ENCODE results near the gene EXOG. TPM values are rescaled to one million over a fixed set of nuclear protein-coding genes. Genes with fewer than 3 reads are reported as not detected.

Gene EXOG
- polyA plus RNA-seq, 1 donor from 2014 or later, result 45.6 TPM

DNA sequence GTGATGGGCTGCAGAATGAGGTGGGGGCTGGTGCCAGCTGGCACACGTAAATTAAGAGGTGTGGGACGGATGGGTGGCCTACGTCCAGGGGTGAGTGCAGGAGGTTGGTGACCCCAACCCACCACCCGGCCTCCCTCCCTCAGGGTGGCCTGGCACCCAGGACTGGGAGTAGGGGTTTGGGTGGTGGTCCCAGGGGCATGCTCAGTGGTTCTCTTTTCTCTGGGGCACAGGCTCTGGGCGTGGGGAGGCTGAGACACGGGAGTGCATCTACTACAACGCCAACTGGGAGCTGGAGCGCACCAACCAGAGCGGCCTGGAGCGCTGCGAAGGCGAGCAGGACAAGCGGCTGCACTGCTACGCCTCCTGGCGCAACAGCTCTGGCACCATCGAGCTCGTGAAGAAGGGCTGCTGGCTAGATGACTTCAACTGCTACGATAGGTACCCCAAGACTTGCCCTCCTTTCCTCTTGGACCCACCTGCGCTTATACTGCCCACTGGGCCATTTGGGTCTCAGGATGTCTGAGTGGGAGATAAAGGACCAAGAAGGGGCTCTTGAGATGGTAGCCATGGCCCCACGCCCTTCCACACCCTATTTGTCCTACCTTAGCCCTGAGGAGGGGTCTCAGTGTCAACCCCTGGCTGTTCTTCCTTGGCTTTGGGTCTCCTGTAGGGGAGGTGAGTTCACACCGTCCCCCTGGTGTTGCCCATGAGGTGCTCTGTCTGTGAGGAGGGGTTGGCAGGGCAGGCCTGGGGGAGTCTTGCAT, 18.9 kb upstream of the EXOG start:
- no peaks in the 10 kb centered on the region for H3F3A ChIP-seq (ENCODE audit: insufficient read depth, low read length, poor library complexity, severe bottlenecking)
- no peak overlapping the region for H3K4me2 ChIP-seq (ENCODE audit: low read length)
- H3K27me3 ChIP-seq (ENCODE audit: insufficient read depth, low read depth, low read length), result no peaks in the 10 kb centered on the region
- TF ChIP-seq EP300 (conservative IDR thresholded peaks at IDR 0.05; ENCODE audit: poor library complexity, severe bottlenecking), result no peak
- TF ChIP-seq REST (IDR thresholded peaks at IDR 0.05; ENCODE audit: borderline replicate concordance), result no peak
- no peak for TF ChIP-seq TAF1 (IDR thresholded peaks at IDR 0.05; ENCODE audit: low read depth)
- TF ChIP-seq POLR2AphosphoS5 (IDR thresholded peaks at IDR 0.05), result no peak
- TF ChIP-seq RAD21 (conservative IDR thresholded peaks at IDR 0.05), result no peak
- no peak for TF ChIP-seq SMC3 (conservative IDR thresholded peaks at IDR 0.05; ENCODE audit: poor library complexity)
- no peak for TF ChIP-seq EZH2 (IDR thresholded peaks at IDR 0.05; ENCODE audit: borderline replicate concordance, insufficient read depth, low read length, poor library complexity, severe bottlenecking)
- TF ChIP-seq, protein P1, sequence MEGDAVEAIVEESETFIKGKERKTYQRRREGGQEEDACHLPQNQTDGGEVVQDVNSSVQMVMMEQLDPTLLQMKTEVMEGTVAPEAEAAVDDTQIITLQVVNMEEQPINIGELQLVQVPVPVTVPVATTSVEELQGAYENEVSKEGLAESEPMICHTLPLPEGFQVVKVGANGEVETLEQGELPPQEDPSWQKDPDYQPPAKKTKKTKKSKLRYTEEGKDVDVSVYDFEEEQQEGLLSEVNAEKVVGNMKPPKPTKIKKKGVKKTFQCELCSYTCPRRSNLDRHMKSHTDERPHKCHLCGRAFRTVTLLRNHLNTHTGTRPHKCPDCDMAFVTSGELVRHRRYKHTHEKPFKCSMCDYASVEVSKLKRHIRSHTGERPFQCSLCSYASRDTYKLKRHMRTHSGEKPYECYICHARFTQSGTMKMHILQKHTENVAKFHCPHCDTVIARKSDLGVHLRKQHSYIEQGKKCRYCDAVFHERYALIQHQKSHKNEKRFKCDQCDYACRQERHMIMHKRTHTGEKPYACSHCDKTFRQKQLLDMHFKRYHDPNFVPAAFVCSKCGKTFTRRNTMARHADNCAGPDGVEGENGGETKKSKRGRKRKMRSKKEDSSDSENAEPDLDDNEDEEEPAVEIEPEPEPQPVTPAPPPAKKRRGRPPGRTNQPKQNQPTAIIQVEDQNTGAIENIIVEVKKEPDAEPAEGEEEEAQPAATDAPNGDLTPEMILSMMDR (IDR thresholded peaks at IDR 0.05; ENCODE audit: poor library complexity, severe bottlenecking), result no peak
- no peak for TF ChIP-seq MXI1 (conservative IDR thresholded peaks at IDR 0.05; ENCODE audit: poor library complexity, severe bottlenecking)
- no peak overlapping the region for H3K4me3 ChIP-seq (ENCODE audit: low read length)
- H4K20me1 ChIP-seq (ENCODE audit: insufficient read depth), result peaks cover 5% of the 10 kb centered on the region
- no peak overlapping the region for H3K27ac ChIP-seq (ENCODE audit: low read length)
- H3K9me3 ChIP-seq (ENCODE audit: low read length), result no peaks in the 10 kb centered on the region
- peaks cover 41% of the 10 kb centered on the region for H3K79me2 ChIP-seq (replicated peaks; ENCODE audit: insufficient read depth, low read length)
- no peak overlapping the region for H3K9ac ChIP-seq (ENCODE audit: low read length)
- peaks cover 4% of the 10 kb centered on the region for H3K36me3 ChIP-seq (ENCODE audit: insufficient read depth, low read length)
- no peak overlapping the region for H2AFZ ChIP-seq (ENCODE audit: low read depth, low read length)
- H3K9me2 ChIP-seq (ENCODE audit: insufficient read depth, low read length), result no peaks in the 10 kb centered on the region

- no peak for TF ChIP-seq MXI1 (conservative IDR thresholded peaks at IDR 0.05; ENCODE audit: poor library complexity, severe bottlenecking)
- no peak for TF ChIP-seq SMC3 (conservative IDR thresholded peaks at IDR 0.05; ENCODE audit: poor library complexity)
- no peak for TF ChIP-seq TAF1 (IDR thresholded peaks at IDR 0.05; ENCODE audit: low read depth)
- no peak for TF ChIP-seq REST (IDR thresholded peaks at IDR 0.05; ENCODE audit: borderline replicate concordance)
- no peak for TF ChIP-seq EP300 (conservative IDR thresholded peaks at IDR 0.05; ENCODE audit: poor library complexity, severe bottlenecking)
- no peak for TF ChIP-seq POLR2AphosphoS5 (IDR thresholded peaks at IDR 0.05)
- TF ChIP-seq, protein P1 (IDR thresholded peaks at IDR 0.05; ENCODE audit: poor library complexity, severe bottlenecking), result no peak
- no peak for TF ChIP-seq RAD21 (conservative IDR thresholded peaks at IDR 0.05)
- no peak for TF ChIP-seq EZH2 (IDR thresholded peaks at IDR 0.05; ENCODE audit: borderline replicate concordance, insufficient read depth, low read length, poor library complexity, severe bottlenecking)
- H3K4me3 ChIP-seq (ENCODE audit: low read length), result no peak overlapping the region
- H3K36me3 ChIP-seq (ENCODE audit: insufficient read depth, low read length), result peaks cover 4% of the 10 kb centered on the region
- H3K27ac ChIP-seq (ENCODE audit: low read length), result no peak overlapping the region
- no peaks in the 10 kb centered on the region for H3K9me2 ChIP-seq (ENCODE audit: insufficient read depth, low read length)
- no peak overlapping the region for H3K9ac ChIP-seq (ENCODE audit: low read length)
- peaks cover 34% of the 10 kb centered on the region for H3K79me2 ChIP-seq (replicated peaks; ENCODE audit: insufficient read depth, low read length)
- no peak overlapping the region for H2AFZ ChIP-seq (ENCODE audit: low read depth, low read length)
- H3K27me3 ChIP-seq (ENCODE audit: insufficient read depth, low read depth, low read length), result no peaks in the 10 kb centered on the region
- H3K4me2 ChIP-seq (ENCODE audit: low read length), result no peak overlapping the region
- no peaks in the 10 kb centered on the region for H3F3A ChIP-seq (ENCODE audit: insufficient read depth, low read length, poor library complexity, severe bottlenecking)
- H4K20me1 ChIP-seq (ENCODE audit: insufficient read depth), result peaks cover 5% of the 10 kb centered on the region
- no peaks in the 10 kb centered on the region for H3K9me3 ChIP-seq (ENCODE audit: low read length)
Observed at GRCh38 chr3:38477839-38478450, 18.2 kb upstream of the EXOG start.
